A549 (cell line): ENCODE data around the gene SRPK2. TPM values are rescaled to one million over a fixed set of nuclear protein-coding genes. Genes with fewer than 3 reads are reported as not detected.
"Not testable (repeated sequence)": the region's sequence is repeated elsewhere in the genome, so short reads cannot be mapped to it uniquely, and the experiment has no call there.

Experiments used
- ATAC-seq, 2 experiments: fragments of 200-7000 bp in 1 of 2; fragments of >200 bp in 1 of 2; cut with Nextera tagmentation in 1 of 2; cut with Tn5 transposase in 1 of 2; 3 replicates each; pipeline versions ENCODE4 v1.8.0 to v1.9.1; 2018 to 2020; ENCODE audit warnings: mild to moderate bottlenecking in 1 of 2, moderate library complexity in 1 of 2
- CTCF ChIA-PET: fragments of 300-600 bp; sonication (Branson Sonifier 250); formaldehyde crosslinking; extraction: SDS; loops from one replicate; lab custom pipeline; 2021; ENCODE audit warnings: antibody characterized with exemption, inconsistent platforms; lab: Yijun Ruan, JAX
- POLR2A ChIA-PET: fragments of 350-600 bp; formaldehyde crosslinking; extraction: SDS; loops from one replicate; lab custom pipeline; 2021; ENCODE audit warnings: antibody characterized with exemption, inconsistent platforms; lab: Yijun Ruan, JAX
- DNase-seq, 2 experiments: peaks; one replicate each; pipeline versions ENCODE4 v3.0.0 to v3.0.0-alpha.2; 2011 to 2016; ENCODE audit warnings: low read depth in 1 of 2, low spot score in 1 of 2
- FAIRE-seq: peaks from 2 replicates; lab custom pipeline; 2011; peaks lifted over from hg19 to GRCh38; lab: Jason Lieb, UNC
- H3K27ac ChIP-seq, 2 experiments: fragments of >200 bp; sonication (Bioruptor Twin); formaldehyde crosslinking; 3 replicates each; pipeline ENCODE4 v1.5.1; 2016 to 2017
- H3K4me1 ChIP-seq: fragments of >200 bp; sonication (Bioruptor Twin); formaldehyde crosslinking; 3 replicates; pipeline ENCODE4 v1.6.1; 2016
- H3K4me2 ChIP-seq: fragments of >200 bp; sonication (Bioruptor Twin); formaldehyde crosslinking; 3 replicates; pipeline ENCODE4 v1.6.1; 2016
- H3K4me3 ChIP-seq: fragments of >200 bp; sonication (Bioruptor Twin); formaldehyde crosslinking; 3 replicates; pipeline ENCODE4 v1.5.1; 2016
- H3K9me3 ChIP-seq: fragments of >200 bp; sonication (Bioruptor Twin); formaldehyde crosslinking; 3 replicates; pipeline ENCODE4 v1.6.1; 2016
- CBX2 ChIP-seq: fragments of 200-600 bp; sonication (generic); IDR thresholded peaks from 2 replicates; pipeline ENCODE4 v1.6.1; 2016; ENCODE audit warnings: low read depth, mild to moderate bottlenecking, borderline replicate concordance
- CEBPB ChIP-seq, 2 experiments: fragments of >200 bp in 1 of 2; sonication (Bioruptor Twin) in 1 of 2; formaldehyde crosslinking in 1 of 2; IDR thresholded peaks; 2 replicates each; pipeline ENCODE4 v1.6.1; 2012 to 2016
- EHF ChIP-seq: fragments of 250-450 bp; sonication (Bioruptor Pico); IDR thresholded peaks from 2 replicates; pipeline ENCODE4 v1.5.0; 2020; ENCODE audit warnings: mild to moderate bottlenecking
- EHMT2 ChIP-seq: fragments of 200-600 bp; sonication (generic); IDR thresholded peaks from 2 replicates; pipeline ENCODE4 v1.6.1; 2016; ENCODE audit warnings: antibody characterized with exemption, low read depth, mild to moderate bottlenecking, moderate library complexity
- FOSL2 ChIP-seq, 2 experiments: fragments of 450-650 bp in 1 of 2; fragments of >200 bp in 1 of 2; sonication (Bioruptor Twin) in 1 of 2; formaldehyde crosslinking; IDR thresholded peaks; 2 replicates each; pipeline versions ENCODE4 v1.5.0 to v1.6.1; 2016 to 2020; ENCODE audit warnings: mild to moderate bottlenecking in 1 of 2, moderate library complexity in 1 of 2
- HDAC2 ChIP-seq: fragments of 200-600 bp; sonication (generic); IDR thresholded peaks from 2 replicates; pipeline ENCODE4 v1.6.1; 2016
- HEYL ChIP-seq: fragments of 250-450 bp; sonication (Bioruptor Pico); IDR thresholded peaks from 2 replicates; pipeline ENCODE4 v1.8.0; 2021; ENCODE audit warnings: mild to moderate bottlenecking, moderate library complexity
- HMGXB4 ChIP-seq: fragments of 250-450 bp; sonication (Bioruptor Pico); IDR thresholded peaks from 2 replicates; pipeline ENCODE4 v1.5.0; 2021; ENCODE audit warnings: mild to moderate bottlenecking, moderate library complexity, borderline replicate concordance
- MAFK ChIP-seq: fragments of 450-650 bp; IDR thresholded peaks from 2 replicates; pipeline ENCODE4 v1.6.1; 2014; ENCODE audit not compliant: partially characterized antibody
- NFE2L2 ChIP-seq: fragments of 150-350 bp; conservative IDR thresholded peaks from 2 replicates; pipeline ENCODE4 v1.6.1; 2014; ENCODE audit warnings: low read length
- NR3C1 ChIP-seq: fragments of >200 bp; sonication (Bioruptor Twin); formaldehyde crosslinking; IDR thresholded peaks from 3 replicates; pipeline ENCODE4 v1.6.1; 2017
- ZC3H11A ChIP-seq: fragments of 450-650 bp; IDR thresholded peaks from 2 replicates; pipeline ENCODE4 v1.6.1; 2014; ENCODE audit warnings: antibody characterized with exemption, mild to moderate bottlenecking
- ZFP36 ChIP-seq: fragments of 450-650 bp; IDR thresholded peaks from 2 replicates; pipeline ENCODE4 v1.6.1; 2014; ENCODE audit warnings: borderline replicate concordance; ENCODE audit not compliant: partially characterized antibody
- ZNF302 ChIP-seq: fragments of 250-450 bp; sonication (Bioruptor Pico); IDR thresholded peaks from 2 replicates; pipeline ENCODE4 v1.9.0; 2021; ENCODE audit warnings: inconsistent platforms, mild to moderate bottlenecking, moderate library complexity
- ZSCAN20 ChIP-seq: fragments of 250-450 bp; sonication (Bioruptor Pico); IDR thresholded peaks from 2 replicates; pipeline ENCODE4 v1.8.0; 2022; ENCODE audit warnings: mild to moderate bottlenecking, moderate library complexity
- WGBS: methylation state at CpG from one replicate; pipeline ENCODE4 v1.1.6; 2017; ENCODE audit errors: missing lambda C conversion rate; 5-methylcytosine and 5-hydroxymethylcytosine counted together
- polyA plus RNA-seq, 4 experiments: library from polyadenylated mRNA; depleted of rRNA in 3 of 4; stranded (reverse); fragments of >200 nt; fragmentation: RNase III in 1 of 4; extraction: RNeasy Plus Mini Kit Qiagen cat#74134 plus additional on column Dnase treatment in 1 of 4; gene quantifications; 2 replicates in 3 of 4; 3 replicates in 1 of 4; pipeline ENCODE4 v1.2.3, GENCODE V29; 2011 to 2017
- TF ChIP-seq, protein P1 (sequence below): IDR thresholded peaks from 2 replicates; pipeline ENCODE4 v1.6.1; 2012; ENCODE audit warnings: low read depth, borderline replicate concordance
- TF ChIP-seq, protein P2 (sequence below): fragments of >200 bp; sonication (Bioruptor Twin); formaldehyde crosslinking; IDR thresholded peaks from 3 replicates; pipeline ENCODE4 v1.5.1; 2016

The SRPK2 gene
- polyA plus RNA-seq, 2 of the 4 experiments (the other 2 are of a cell fraction) = 23.0 to 30.9 TPM

GRCh38 chr7:105267244-105267643, 121.5 kb downstream of the SRPK2 start:
- WGBS = 77% methylated on average over 1 of the region's 1 CpG
- ChIA-PET POLR2A (no interaction called here), CTCF (interaction anchor here (1.5 to 1.7 kb wide), 2 partner anchors 10 to 80 kb away, joined by 4 read pairs; no protein-coding TSS in a partner anchor)
- TF ChIP-seq, protein P1, sequence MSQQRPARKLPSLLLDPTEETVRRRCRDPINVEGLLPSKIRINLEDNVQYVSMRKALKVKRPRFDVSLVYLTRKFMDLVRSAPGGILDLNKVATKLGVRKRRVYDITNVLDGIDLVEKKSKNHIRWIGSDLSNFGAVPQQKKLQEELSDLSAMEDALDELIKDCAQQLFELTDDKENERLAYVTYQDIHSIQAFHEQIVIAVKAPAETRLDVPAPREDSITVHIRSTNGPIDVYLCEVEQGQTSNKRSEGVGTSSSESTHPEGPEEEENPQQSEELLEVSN = no peak
- TF ChIP-seq, protein P2, sequence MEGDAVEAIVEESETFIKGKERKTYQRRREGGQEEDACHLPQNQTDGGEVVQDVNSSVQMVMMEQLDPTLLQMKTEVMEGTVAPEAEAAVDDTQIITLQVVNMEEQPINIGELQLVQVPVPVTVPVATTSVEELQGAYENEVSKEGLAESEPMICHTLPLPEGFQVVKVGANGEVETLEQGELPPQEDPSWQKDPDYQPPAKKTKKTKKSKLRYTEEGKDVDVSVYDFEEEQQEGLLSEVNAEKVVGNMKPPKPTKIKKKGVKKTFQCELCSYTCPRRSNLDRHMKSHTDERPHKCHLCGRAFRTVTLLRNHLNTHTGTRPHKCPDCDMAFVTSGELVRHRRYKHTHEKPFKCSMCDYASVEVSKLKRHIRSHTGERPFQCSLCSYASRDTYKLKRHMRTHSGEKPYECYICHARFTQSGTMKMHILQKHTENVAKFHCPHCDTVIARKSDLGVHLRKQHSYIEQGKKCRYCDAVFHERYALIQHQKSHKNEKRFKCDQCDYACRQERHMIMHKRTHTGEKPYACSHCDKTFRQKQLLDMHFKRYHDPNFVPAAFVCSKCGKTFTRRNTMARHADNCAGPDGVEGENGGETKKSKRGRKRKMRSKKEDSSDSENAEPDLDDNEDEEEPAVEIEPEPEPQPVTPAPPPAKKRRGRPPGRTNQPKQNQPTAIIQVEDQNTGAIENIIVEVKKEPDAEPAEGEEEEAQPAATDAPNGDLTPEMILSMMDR = no peak
- TF ChIP-seq HEYL (CRISPR knock-in tag) (no peak), ZSCAN20 (CRISPR knock-in tag) (no peak)
- DNase-seq = no peak
- H3K4me3 ChIP-seq = no peak overlapping the region
- FAIRE-seq = no peak
- peak overlapping the region; percentile 80; the same call in 2 of the 3 replicates for H3K4me2 ChIP-seq
- ATAC-seq = no peak
- no peak overlapping the region for H3K27ac ChIP-seq
- no peaks in the 10 kb centered on the region for H3K9me3 ChIP-seq
- H3K4me1 ChIP-seq = peaks cover 25% of the 10 kb centered on the region; the same call in 2 of the 3 replicates

DNA sequence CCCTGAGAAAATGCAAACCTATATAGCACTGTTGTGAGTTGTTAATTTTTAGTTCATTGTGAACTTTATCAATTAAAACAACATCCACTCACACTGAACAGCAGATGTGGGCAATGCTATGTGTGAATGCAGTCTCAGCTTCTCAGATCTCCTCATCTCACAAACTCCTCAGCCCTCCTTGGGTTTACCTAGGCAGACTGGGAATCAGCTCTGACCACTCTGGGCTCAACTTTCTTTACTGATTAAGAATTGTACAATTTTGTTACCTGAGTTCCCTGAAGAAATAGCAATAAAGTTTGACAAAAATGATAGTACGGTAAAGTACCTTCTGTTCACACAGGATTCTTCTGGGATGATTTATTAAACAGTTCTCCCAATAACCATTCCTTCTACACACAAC, 124.0 kb downstream of the SRPK2 start:
- TF ChIP-seq ZFP36 (no peak), HDAC2 (no peak), NR3C1 (no peak), EHMT2 (no peak), HMGXB4 (CRISPR knock-in tag) (no peak), CBX2 (no peak), MAFK (no peak), ZC3H11A (no peak), NFE2L2 (no peak), EHF (CRISPR knock-in tag) (no peak)
- TF ChIP-seq, all 56 proteins: peak for 0
- ChIA-PET CTCF (interaction anchor here (1.1 kb wide), 1 partner anchor 9 kb away, joined by 4 read pairs; no protein-coding TSS in a partner anchor), POLR2A (no interaction called here)

DNA sequence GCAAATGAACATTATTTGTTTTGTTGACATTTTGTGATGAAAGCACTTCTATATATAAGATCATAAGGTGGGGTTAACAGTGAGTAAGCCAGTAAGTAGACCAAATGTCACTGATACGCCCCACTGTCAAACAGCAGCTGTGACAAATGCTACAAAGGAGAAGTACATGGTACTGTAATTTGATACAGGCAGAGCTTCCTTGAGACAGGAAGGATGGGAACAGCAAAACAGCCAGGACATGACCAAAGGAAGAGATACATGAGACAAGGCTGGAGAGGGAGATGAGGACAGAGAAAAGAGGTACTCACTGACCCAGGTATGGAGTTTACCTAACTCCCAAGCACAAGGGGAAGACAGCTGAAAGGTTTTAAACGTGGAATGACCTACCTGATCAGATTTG, 127.0 kb downstream of the SRPK2 start:
- 48% methylated on average over 2 of the region's 2 CpGs for whole genome bisulfite sequencing
- POLR2A ChIA-PET = interaction anchor here (1.2 kb wide), 1 partner anchor 13 kb away, joined by 3 read pairs; no protein-coding TSS in a partner anchor
- FAIRE-seq (no peak), ATAC-seq (peak in 1 of 2 experiments; percentile 51; a peak in 3 of 6 replicates), DNase-seq (peak in 1 of 2 experiments; percentile 9)
- H3K9me3 ChIP-seq = no peaks in the 10 kb centered on the region
- peaks cover 16% of the 10 kb centered on the region; the same call in 2 of the 3 replicates for H3K4me1 ChIP-seq
- H3K4me2 ChIP-seq = 0 out of 3 replicates have a peak overlapping the region, but pooled peaks have one; percentile 7
- no peak overlapping the region for H3K27ac ChIP-seq
- TF ChIP-seq FOSL2 (IDR thresholded peaks at IDR 0.05) (no peak), FOSL2 (CRISPR knock-in tag; IDR thresholded peaks at IDR 0.05) (no peak), CEBPB (IDR thresholded peaks at IDR 0.05) (no peak), ZNF302 (CRISPR knock-in tag) (no peak), ZC3H11A (no peak)
- TF ChIP-seq, protein P1 = no peak
- no peak overlapping the region for H3K4me3 ChIP-seq
- CTCF ChIA-PET = interaction anchor here (0.6 kb wide), 1 partner anchor 85 kb away, joined by 5 read pairs; no protein-coding TSS in a partner anchor

More for the DNA sequence above, 124.0 kb downstream of the SRPK2 start:
- Histone ChIP-seq H3K4me2 (no peak overlapping the region), H3K4me1 (peaks cover 26% of the 10 kb centered on the region; the same call in 2 of the 3 replicates), H3K4me3 (no peak overlapping the region), H3K27ac (no peak overlapping the region), H3K9me3 (no peaks in the 10 kb centered on the region)
- 92% methylated on average over 1 of the region's 1 CpG for WGBS
- FAIRE-seq (no peak), ATAC-seq (no peak), DNase-seq (no peak)

- CTCF ChIA-PET, ATAC-seq, DNase-seq, H3K4me3 ChIP-seq, H3K9me3 ChIP-seq, POLR2A ChIA-PET, H3K4me2 ChIP-seq, H3K27ac ChIP-seq, FAIRE-seq: not testable (repeated sequence)
- 96% methylated on average over 2 of the region's 2 CpGs for WGBS
- peaks cover 16% of the 10 kb centered on the region; the same call in 2 of the 3 replicates for H3K4me1 ChIP-seq
Measured at GRCh38 chr7:105260201-105260871, 128.4 kb downstream of the SRPK2 start.

- H3K4me3 ChIP-seq, CTCF ChIA-PET, H3K27ac ChIP-seq, ATAC-seq, DNase-seq, H3K4me2 ChIP-seq, POLR2A ChIA-PET, FAIRE-seq, H3K9me3 ChIP-seq: not testable (repeated sequence)
- H3K4me1 ChIP-seq = peaks cover 19% of the 10 kb centered on the region; the same call in 2 of the 3 replicates
Measured at GRCh38 chr7:105258919-105259318, 129.8 kb downstream of the SRPK2 start.
